Neutrophil (primary cell): Measurements from ENCODE around the gene GPC4.

Experiments used
- H3K27ac ChIP-seq: fragments of 200-600 bp; sonication (generic); 2 replicates; pipeline ENCODE4 v1.5.1; 2016; ENCODE audit warnings: mild to moderate bottlenecking, moderate library complexity
- H3K27me3 ChIP-seq: fragments of 200-600 bp; sonication (generic); 2 replicates; pipeline ENCODE4 v1.6.0; 2016; ENCODE audit warnings: mild to moderate bottlenecking
- H3K36me3 ChIP-seq: fragments of 200-600 bp; sonication (generic); 2 replicates; pipeline ENCODE4 v1.5.1; 2017
- H3K4me1 ChIP-seq, 2 experiments: fragments of 200-600 bp in 1 of 2; sonication (generic) in 1 of 2; 1 replicate in 1 of 2; 2 replicates in 1 of 2; pipeline versions ENCODE4 v1.5.1 to v1.6.1; 2013 to 2016; ENCODE audit warnings: low read depth in 1 of 2, low read length in 1 of 2, mild to moderate bottlenecking in 1 of 2, moderate library complexity in 1 of 2; ENCODE audit not compliant: control insufficient read depth in 1 of 2, insufficient read depth in 1 of 2
- H3K4me3 ChIP-seq, 2 experiments: fragments of 200-600 bp in 1 of 2; sonication (generic) in 1 of 2; 1 replicate in 1 of 2; 2 replicates in 1 of 2; pipeline ENCODE4 v1.5.1; 2013 to 2016; ENCODE audit warnings: low read depth in 1 of 2, low read length in 1 of 2, mild to moderate bottlenecking in 1 of 2, moderate library complexity in 1 of 2
- H3K9me3 ChIP-seq: fragments of 200-600 bp; sonication (generic); 2 replicates; pipeline ENCODE4 v1.5.1; 2016
- CTCF ChIP-seq: fragments of 200-600 bp; sonication (generic); IDR thresholded peaks from 2 replicates; pipeline ENCODE4 v1.5.1; 2016; ENCODE audit warnings: antibody characterized with exemption

GPC4 gene

GRCh38 chrX:133401536-133401935, 13.8 kb downstream of the GPC4 start:
- H3K9me3 ChIP-seq, result no peaks in the 10 kb centered on the region
- no peaks in the 10 kb centered on the region for H3K27me3 ChIP-seq

DNA sequence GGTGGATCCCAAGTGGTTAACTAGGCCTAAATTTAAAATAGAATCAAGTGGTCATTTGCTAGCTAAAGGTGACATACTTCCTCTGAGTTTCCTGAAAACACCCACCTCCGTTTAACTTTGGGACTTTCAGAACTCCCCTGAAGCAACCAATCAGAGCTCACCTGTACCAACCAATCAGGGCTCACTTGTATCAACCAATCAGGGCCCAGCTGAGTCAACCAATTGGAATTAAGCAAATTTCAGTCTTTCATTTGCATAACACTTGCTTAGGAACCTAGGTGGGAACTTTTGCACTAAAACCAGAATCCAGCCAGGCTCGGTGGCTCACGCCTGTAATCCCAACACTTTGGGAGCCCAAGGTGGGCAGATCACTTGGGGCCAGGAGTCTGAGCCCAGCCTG, 15.9 kb downstream of the GPC4 start:
- Histone ChIP-seq H3K4me1 (no peaks in the 10 kb centered on the region), H3K36me3 (no peaks in the 10 kb centered on the region), H3K27ac (no peak overlapping the region), H3K9me3 (no peaks in the 10 kb centered on the region), H3K27me3 (no peaks in the 10 kb centered on the region), H3K4me3 (no peak overlapping the region)
- TF ChIP-seq CTCF, result no peak

More at GRCh38 chrX:133401536-133401935, 13.8 kb downstream of the GPC4 start:
- Histone ChIP-seq H3K4me3 (no peak overlapping the region), H3K27ac (no peak overlapping the region), H3K4me1 (no peaks in the 10 kb centered on the region), H3K36me3 (no peaks in the 10 kb centered on the region)
- no peak for TF ChIP-seq CTCF

- Histone ChIP-seq H3K9me3 (no peaks in the 10 kb centered on the region), H3K27me3 (no peaks in the 10 kb centered on the region), H3K27ac (no peak overlapping the region), H3K4me1 (no peaks in the 10 kb centered on the region), H3K4me3 (no peak overlapping the region), H3K36me3 (no peaks in the 10 kb centered on the region)
- TF ChIP-seq CTCF, result no peak
Measured at GRCh38 chrX:133394765-133395164, 20.5 kb downstream of the GPC4 start.

- no peaks in the 10 kb centered on the region for H3K4me1 ChIP-seq
- H3K27me3 ChIP-seq, result no peaks in the 10 kb centered on the region
- no peaks in the 10 kb centered on the region for H3K36me3 ChIP-seq
- H3K27ac ChIP-seq, result no peak overlapping the region
- H3K4me3 ChIP-seq, result no peak overlapping the region
- TF ChIP-seq CTCF, result no peak
- no peaks in the 10 kb centered on the region for H3K9me3 ChIP-seq
Measured at GRCh38 chrX:133392671-133393070, 22.6 kb downstream of the GPC4 start.

DNA sequence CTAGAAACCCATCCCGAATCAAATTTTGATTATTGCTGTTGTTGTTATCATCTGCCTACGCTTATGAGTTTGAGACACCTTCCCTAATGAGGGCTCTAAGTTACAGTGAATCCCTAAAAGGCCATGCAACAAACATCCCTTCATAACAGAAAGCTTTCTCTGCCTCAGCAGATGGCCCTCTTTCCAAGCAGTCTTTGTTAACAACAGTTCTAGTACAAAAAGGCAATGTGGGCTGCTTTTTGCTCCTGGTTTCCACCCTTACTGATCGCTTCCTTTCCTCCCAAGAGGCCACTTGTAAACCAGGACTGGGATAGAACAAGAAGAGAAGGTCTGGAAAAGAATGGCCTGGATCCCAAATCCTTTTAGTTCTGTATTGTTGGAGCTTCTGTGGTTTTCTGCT, 24.2 kb downstream of the GPC4 start:
- H3K36me3 ChIP-seq, result no peaks in the 10 kb centered on the region
- H3K4me3 ChIP-seq, result no peak overlapping the region
- no peak for TF ChIP-seq CTCF
- no peaks in the 10 kb centered on the region for H3K27me3 ChIP-seq
- H3K9me3 ChIP-seq, result no peaks in the 10 kb centered on the region
- no peaks in the 10 kb centered on the region for H3K4me1 ChIP-seq
- H3K27ac ChIP-seq, result no peak overlapping the region

DNA sequence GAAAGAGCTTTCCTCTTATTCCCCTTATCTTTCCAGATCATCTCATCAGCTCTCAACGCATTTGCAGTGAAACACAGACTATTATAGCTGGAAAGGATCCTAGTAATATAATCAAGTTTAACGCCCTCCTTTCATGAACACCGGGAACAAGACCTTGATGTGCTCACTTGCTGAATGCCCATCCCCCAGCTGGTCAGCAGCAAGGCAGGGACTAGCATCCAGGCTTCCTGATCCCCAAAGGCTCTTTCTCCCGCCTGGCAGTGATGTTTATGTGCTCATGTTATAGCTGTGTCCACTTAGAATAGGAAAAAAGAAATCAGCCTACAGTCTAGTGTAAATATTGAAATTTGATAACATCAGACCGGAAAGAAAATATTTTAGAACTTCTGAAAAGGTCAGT, 24.6 kb downstream of the GPC4 start:
- no peaks in the 10 kb centered on the region for H3K27me3 ChIP-seq
- no peaks in the 10 kb centered on the region for H3K36me3 ChIP-seq
- H3K9me3 ChIP-seq, result no peaks in the 10 kb centered on the region
- TF ChIP-seq CTCF, result no peak
- no peak overlapping the region for H3K4me3 ChIP-seq
- H3K4me1 ChIP-seq, result no peaks in the 10 kb centered on the region
- H3K27ac ChIP-seq, result no peak overlapping the region
